IMR-90 (cell line): ENCODE measurements around the gene SHROOM1.

Source experiments
- BHLHE40 ChIP-seq: fragments of 150-350 bp; IDR thresholded peaks from 2 replicates; pipeline ENCODE4 v1.6.1; 2016; ENCODE audit warnings: mild to moderate bottlenecking, low read depth, low read length
- CHD1 ChIP-seq: IDR thresholded peaks from 2 replicates; pipeline ENCODE4 v1.6.1; 2012; ENCODE audit warnings: low read depth, low read length, improper control_type of control experiment
- CTCF ChIP-seq: conservative IDR thresholded peaks from 2 replicates; pipeline ENCODE4 v1.5.1; 2012; ENCODE audit warnings: mild to moderate bottlenecking, low read depth, low read length, improper control_type of control experiment
- FOS ChIP-seq: fragments of 150-350 bp; IDR thresholded peaks from 2 replicates; pipeline ENCODE4 v1.6.1; 2016; ENCODE audit warnings: low read depth, low read length
- MAFK ChIP-seq: IDR thresholded peaks from 2 replicates; pipeline ENCODE4 v1.6.1; 2012; ENCODE audit warnings: low read depth, low read length, improper control_type of control experiment
- NFE2L2 ChIP-seq: fragments of 150-350 bp; IDR thresholded peaks from 2 replicates; pipeline ENCODE4 v1.6.1; 2016; ENCODE audit warnings: low read depth, mild to moderate bottlenecking, low read length
- POLR2A ChIP-seq: IDR thresholded peaks from 2 replicates; pipeline ENCODE4 v1.6.1; 2012; ENCODE audit warnings: mild to moderate bottlenecking, low read depth, low read length
- RAD21 ChIP-seq: IDR thresholded peaks from 2 replicates; pipeline ENCODE4 v1.6.1; 2012; ENCODE audit warnings: low read length, improper control_type of control experiment
- RCOR1 ChIP-seq: IDR thresholded peaks from 2 replicates; pipeline ENCODE4 v1.6.1; 2012; ENCODE audit warnings: mild to moderate bottlenecking, low read length, improper control_type of control experiment; ENCODE audit not compliant: insufficient replicate concordance
- RFX5 ChIP-seq: IDR thresholded peaks from 2 replicates; pipeline ENCODE4 v1.8.0; 2012; ENCODE audit warnings: low read depth, mild to moderate bottlenecking, low read length, moderate library complexity

DNA sequence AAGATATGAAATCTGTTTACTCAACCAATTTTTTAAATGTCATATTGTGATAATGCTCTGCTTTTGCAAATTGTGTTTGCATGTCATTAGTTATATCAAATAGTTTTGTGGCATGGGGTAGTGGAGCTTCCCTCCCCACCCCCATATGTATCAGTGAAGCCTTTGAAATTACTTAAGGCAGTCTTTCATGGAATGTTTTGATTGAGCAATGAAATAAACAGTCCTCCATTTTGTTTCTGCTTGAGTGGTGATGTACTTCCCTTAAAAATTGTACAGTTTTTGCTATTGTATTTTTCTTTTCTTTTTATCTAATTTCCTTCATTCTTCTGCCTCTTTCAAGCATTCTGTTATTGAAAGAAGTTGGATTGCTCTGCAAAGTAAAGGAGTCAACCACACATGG, 13.9 kb downstream of the SHROOM1 start:
- TF ChIP-seq CTCF (no peak), RFX5 (no peak), FOS (no peak), MAFK (no peak), BHLHE40 (no peak), NFE2L2 (no peak), RAD21 (no peak), CHD1 (no peak), POLR2A (no peak), RCOR1 (no peak)
